ENCODE measurements around the gene HAND2.

GRCh38 chr4:173560896-173561295 lies 30.9 kb upstream of the HAND2 start:
- TF ChIP-seq CTCF (IDR thresholded peaks at IDR 0.05; ENCODE audit: insufficient read depth, low read length), result no peak
- TF ChIP-seq REST (IDR thresholded peaks at IDR 0.05; ENCODE audit: insufficient replicate concordance, low read depth), result no peak

Measured in HL-60 (cell line).